GM18861 (cell line): Measurements from ENCODE around the gene VAPA.

Experiments
- ATAC-seq: cut with Tn5 transposase; IDR thresholded peaks from one replicate; pipeline ENCODE4 v1.9.1; 2021; ENCODE audit not compliant: unreplicated experiment

VAPA gene

DNA sequence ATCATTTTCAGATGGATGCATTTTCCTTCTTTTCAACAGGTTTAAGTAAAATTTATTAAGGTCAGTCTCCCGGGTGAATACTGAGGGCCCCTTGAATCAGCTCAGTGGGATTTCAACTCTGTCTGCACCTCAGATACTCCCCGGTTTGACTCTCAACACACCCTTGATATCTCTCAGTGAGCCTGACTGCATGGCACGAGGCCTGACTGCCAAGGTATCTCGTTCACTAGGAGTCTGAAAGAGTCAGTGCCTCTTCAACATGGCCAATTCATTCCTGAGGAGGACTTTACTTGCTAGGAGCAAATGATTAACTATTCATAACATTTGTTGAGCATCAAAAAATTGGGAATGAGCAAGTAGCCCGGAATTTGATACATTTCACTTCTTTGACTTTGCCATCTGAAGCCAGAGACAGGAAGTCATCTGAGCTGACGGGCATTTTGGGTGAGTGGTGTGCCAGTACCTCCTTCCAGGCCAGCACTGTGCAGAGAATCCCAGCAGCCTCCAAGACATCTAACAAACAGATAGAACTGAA is 81.0 kb downstream of the VAPA start:
- ATAC-seq = no peak

DNA sequence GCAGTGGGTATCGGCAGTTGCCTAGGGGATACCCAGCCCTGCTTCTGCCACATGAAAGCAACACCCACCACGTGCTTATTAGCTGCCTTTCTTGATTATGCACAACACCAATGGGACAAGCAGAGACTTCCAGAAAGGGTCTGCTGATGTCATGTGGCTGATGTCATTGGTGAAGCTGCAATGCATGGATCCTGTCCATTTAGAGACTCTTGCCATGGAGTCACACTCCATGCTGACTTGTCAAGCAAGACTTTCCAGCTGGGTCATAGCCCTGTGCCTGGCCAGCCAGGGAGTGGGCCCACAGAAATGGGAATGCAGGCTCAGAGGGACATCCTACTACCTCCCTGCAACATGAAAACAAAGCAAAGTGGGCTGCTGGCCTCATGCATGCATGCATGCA is 81.8 kb downstream of the VAPA start:
- no peak for ATAC-seq

DNA sequence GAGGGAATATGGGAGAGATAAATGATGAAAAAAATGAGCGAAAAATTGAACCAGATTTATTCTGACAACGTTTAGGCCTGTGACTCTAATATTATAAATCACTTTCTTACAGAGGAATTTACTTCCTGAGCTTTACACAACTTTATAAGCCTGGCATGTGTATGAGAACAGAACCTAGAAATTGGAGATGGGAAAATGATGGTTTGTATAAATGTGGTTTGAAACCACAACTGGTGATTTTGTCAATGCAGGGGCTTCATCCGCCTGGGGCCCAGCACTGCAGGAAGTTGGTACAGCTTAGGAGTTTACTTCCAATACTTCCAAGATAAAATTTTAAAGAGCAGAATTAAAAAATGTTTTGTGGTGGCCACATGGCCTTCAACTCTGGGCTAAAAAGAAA is 82.3 kb downstream of the VAPA start:
- ATAC-seq = no peak

- ATAC-seq = no peak
Measured at GRCh38 chr18:9997711-9998110, 83.9 kb downstream of the VAPA start.

GRCh38 chr18:9998330-9998729 is 84.5 kb downstream of the VAPA start:
- no peak for ATAC-seq

GRCh38 chr18:10002280-10002679 is 88.5 kb downstream of the VAPA start:
- ATAC-seq = no peak

GRCh38 chr18:10003281-10003680 is 89.5 kb downstream of the VAPA start:
- ATAC-seq = no peak

- no peak for ATAC-seq
Measured at GRCh38 chr18:10003866-10004265, 90.0 kb downstream of the VAPA start.

- no peak for ATAC-seq
Measured at GRCh38 chr18:10006311-10006893, 92.6 kb downstream of the VAPA start.

GRCh38 chr18:10008006-10008647 is 94.3 kb downstream of the VAPA start:
- ATAC-seq = no peak
